Measurements from ENCODE around the gene WAC. TPM values are rescaled to one million over a fixed set of nuclear protein-coding genes. Genes with fewer than 3 reads are reported as not detected.

Gene WAC
- total and polyA plus RNA-seq, 10 of the 15 experiments (the other 5 are each of a cell fraction or from before 2014, with no cell fraction given) = 26.5 to 131 (median 69.4) TPM

DNA sequence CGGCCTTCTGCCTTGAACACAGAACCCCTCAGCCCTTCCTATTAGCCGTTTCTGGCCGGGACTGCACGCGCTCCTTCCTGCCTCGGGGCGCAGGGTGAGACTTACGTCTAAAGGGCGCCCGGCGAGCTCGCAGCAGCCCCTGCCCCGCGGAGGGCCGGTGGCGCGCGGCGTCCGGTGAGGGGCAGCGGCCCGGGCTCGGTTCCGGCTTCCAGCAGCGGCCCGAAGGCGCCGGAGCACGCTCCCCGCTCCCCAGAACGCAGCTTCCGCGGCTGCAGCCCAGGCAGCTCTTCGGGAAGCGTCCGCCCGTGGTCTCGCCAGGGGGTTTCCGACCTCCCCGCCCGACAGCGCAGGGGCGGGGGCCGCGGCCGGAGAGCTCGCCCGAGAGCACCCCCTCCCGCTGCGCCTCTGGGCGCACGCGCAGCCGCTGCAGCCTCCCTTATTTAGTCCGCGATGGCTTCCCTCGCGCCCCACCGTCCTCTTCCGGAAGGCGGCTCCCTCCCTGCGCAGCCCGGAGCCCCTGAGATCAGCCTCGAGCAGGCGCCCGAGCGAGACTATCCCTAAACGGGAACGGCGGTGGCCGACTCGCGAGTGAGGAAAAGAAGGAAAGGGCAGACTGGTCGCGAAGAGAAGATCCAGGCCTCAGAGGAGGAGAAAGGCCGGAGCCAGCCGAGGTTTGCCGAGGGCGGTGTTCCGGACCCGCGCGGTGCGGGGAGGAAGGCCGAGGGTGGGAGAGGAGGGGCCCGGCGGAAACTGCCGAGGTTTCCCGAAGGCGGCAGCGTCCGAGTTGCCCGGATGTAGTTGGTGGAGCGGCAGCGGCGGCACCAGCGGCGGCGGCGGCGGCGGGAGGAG is at the start of gene WAC (continued):
- 0 out of 2 replicates have a peak, but pooled peaks have one; percentile 17 for TF ChIP-seq ATF7 (IDR thresholded peaks at IDR 0.05; ENCODE audit: low read depth)
- TF ChIP-seq EED (IDR thresholded peaks at IDR 0.05; ENCODE audit: low read depth) = 0 out of 2 replicates have a peak, but pooled peaks have one; percentile 22
- TF ChIP-seq GATAD2B (conservative IDR thresholded peaks at IDR 0.05; ENCODE audit: low read depth) = peak; percentile 97
- peak; percentile 76 for TF ChIP-seq GABPA (IDR thresholded peaks at IDR 0.05; ENCODE audit: low read depth)
- TF ChIP-seq CREB1 (IDR thresholded peaks at IDR 0.05; ENCODE audit: low read depth) = peak; percentile 45; the same call in 1 of the 2 replicates
- TF ChIP-seq SPI1 (IDR thresholded peaks at IDR 0.05; ENCODE audit: borderline replicate concordance, insufficient read depth, low read depth, low read length) = no peak
- peak; percentile 90 for TF ChIP-seq SMAD5 (IDR thresholded peaks at IDR 0.05; ENCODE audit: low read depth)
- TF ChIP-seq, protein P1, sequence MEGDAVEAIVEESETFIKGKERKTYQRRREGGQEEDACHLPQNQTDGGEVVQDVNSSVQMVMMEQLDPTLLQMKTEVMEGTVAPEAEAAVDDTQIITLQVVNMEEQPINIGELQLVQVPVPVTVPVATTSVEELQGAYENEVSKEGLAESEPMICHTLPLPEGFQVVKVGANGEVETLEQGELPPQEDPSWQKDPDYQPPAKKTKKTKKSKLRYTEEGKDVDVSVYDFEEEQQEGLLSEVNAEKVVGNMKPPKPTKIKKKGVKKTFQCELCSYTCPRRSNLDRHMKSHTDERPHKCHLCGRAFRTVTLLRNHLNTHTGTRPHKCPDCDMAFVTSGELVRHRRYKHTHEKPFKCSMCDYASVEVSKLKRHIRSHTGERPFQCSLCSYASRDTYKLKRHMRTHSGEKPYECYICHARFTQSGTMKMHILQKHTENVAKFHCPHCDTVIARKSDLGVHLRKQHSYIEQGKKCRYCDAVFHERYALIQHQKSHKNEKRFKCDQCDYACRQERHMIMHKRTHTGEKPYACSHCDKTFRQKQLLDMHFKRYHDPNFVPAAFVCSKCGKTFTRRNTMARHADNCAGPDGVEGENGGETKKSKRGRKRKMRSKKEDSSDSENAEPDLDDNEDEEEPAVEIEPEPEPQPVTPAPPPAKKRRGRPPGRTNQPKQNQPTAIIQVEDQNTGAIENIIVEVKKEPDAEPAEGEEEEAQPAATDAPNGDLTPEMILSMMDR (IDR thresholded peaks at IDR 0.05 in 2 of 3, conservative IDR thresholded peaks at IDR 0.05 in 1 of 3; ENCODE audit: control insufficient read depth in 2 of 3, extremely low read depth in 1 of 3, insufficient read depth in 1 of 3, low read depth in 3 of 3, low read length in 3 of 3) = no peak
- TF ChIP-seq MTA2 (IDR thresholded peaks at IDR 0.05; ENCODE audit: low read depth) = no peak
- 0 out of 4 replicates have a peak, but pooled peaks of 1 of the 2 experiments have one; percentile 16 for TF ChIP-seq EP300 (IDR thresholded peaks at IDR 0.05; ENCODE audit: borderline replicate concordance in 1 of 2, control insufficient read depth in 1 of 2, low read depth in 2 of 2, low read length in 2 of 2)
- TF ChIP-seq CHD2 (IDR thresholded peaks at IDR 0.05; ENCODE audit: borderline replicate concordance, low read depth, low read length) = no peak; the same call in 1 of the 2 replicates
- no peak for TF ChIP-seq CBX3 (IDR thresholded peaks at IDR 0.05; ENCODE audit: borderline replicate concordance, low read depth)
- TF ChIP-seq EGR1 (IDR thresholded peaks at IDR 0.05; ENCODE audit: borderline replicate concordance in 1 of 2, low read depth in 2 of 2, low read length in 2 of 2) = peak in 1 of 2 experiments; percentile 52; a peak in 1 of 3 replicates
- no peak for TF ChIP-seq JUNB (IDR thresholded peaks at IDR 0.05)
- 0 out of 2 replicates have a peak, but pooled peaks have one; percentile 48 for TF ChIP-seq RBBP5 (conservative IDR thresholded peaks at IDR 0.05)
- TF ChIP-seq ZNF217 (IDR thresholded peaks at IDR 0.05) = peak; percentile 55; the same call in 1 of the 2 replicates
- no peak for TF ChIP-seq ZBED1 (IDR thresholded peaks at IDR 0.05; ENCODE audit: borderline replicate concordance)
- TF ChIP-seq, protein P2, sequence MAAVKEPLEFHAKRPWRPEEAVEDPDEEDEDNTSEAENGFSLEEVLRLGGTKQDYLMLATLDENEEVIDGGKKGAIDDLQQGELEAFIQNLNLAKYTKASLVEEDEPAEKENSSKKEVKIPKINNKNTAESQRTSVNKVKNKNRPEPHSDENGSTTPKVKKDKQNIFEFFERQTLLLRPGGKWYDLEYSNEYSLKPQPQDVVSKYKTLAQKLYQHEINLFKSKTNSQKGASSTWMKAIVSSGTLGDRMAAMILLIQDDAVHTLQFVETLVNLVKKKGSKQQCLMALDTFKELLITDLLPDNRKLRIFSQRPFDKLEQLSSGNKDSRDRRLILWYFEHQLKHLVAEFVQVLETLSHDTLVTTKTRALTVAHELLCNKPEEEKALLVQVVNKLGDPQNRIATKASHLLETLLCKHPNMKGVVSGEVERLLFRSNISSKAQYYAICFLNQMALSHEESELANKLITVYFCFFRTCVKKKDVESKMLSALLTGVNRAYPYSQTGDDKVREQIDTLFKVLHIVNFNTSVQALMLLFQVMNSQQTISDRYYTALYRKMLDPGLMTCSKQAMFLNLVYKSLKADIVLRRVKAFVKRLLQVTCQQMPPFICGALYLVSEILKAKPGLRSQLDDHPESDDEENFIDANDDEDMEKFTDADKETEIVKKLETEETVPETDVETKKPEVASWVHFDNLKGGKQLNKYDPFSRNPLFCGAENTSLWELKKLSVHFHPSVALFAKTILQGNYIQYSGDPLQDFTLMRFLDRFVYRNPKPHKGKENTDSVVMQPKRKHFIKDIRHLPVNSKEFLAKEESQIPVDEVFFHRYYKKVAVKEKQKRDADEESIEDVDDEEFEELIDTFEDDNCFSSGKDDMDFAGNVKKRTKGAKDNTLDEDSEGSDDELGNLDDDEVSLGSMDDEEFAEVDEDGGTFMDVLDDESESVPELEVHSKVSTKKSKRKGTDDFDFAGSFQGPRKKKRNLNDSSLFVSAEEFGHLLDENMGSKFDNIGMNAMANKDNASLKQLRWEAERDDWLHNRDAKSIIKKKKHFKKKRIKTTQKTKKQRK (IDR thresholded peaks at IDR 0.05; ENCODE audit: low read depth, low read length) = no peak
- no peak for TF ChIP-seq CHD1 (IDR thresholded peaks at IDR 0.05; ENCODE audit: low read depth, low read length)
- no peak for TF ChIP-seq KDM1A (IDR thresholded peaks at IDR 0.05; ENCODE audit: borderline replicate concordance)
- peak; percentile 98 for TF ChIP-seq IKZF1 (conservative IDR thresholded peaks at IDR 0.05)
